ENCODE data around the gene PRLR.
"Not testable (repeated sequence)": the region's sequence is repeated elsewhere in the genome, so short reads cannot be mapped to it uniquely, and the experiment has no call there.

Gene PRLR

GRCh38 chr5:35230038-35230611, at the start of gene PRLR:
TSS of gene PRLR (minus strand) at chr5:35230487. CDS start at chr5:35089620, 140,867 bp downstream.
- DNase-seq: peak; percentile 21

DNA sequence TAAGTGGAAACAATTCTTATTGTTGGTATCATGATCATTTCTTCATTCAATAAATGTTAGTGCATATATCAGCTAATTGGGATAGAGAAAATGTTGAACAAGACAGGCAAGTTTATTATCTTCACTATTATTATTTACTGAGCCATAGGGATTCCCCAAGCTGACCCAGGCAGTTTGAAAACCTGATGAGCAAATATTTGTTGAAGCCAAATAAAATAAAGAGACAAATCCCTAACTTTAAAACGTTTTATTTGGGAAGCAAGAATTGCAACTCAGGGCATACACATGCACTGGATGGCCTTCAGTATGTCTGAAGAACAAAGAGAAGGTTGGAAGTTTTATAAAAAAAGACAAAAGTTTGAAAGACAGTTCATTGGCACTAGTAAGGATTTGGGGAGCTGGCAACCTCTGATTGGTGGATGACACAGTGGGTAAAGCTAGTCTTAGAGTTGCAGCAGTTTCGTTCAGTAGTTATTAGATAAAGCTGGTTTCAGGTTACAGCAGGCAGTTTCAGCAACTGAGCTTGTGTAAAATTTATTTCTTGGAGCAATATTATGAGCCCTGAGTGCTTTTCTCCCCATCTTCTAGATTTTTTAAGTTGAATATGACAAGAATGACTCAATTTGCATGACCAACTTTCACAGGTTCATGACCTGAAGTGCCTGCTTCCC, 44.7 kb upstream of the PRLR start:
- no peak for DNase-seq

- no peak for DNase-seq
Observed at GRCh38 chr5:35269006-35269405, 38.7 kb upstream of the PRLR start.

GRCh38 chr5:35266276-35266675, 36.0 kb upstream of the PRLR start:
- DNase-seq: no peak

DNA sequence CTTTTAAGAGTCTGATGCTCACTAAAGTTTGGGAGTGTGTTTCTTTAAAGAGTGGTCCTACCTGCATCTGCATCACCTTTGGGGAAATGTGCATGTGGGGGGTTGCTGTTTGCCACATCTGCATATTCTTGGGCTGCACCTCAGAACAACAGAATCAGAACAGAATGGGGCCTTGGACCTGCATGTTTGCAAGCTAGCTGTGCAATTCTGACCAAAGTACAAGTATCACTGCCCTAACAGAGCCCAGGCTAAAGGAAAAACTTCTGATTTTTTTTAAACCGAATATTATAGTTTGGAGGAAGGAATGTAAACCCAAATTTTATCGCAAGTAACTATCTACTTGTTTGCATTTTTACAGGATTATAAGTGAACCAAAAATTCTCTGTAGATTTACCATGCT, 34.2 kb upstream of the PRLR start:
- no peak for DNase-seq

- no peak for DNase-seq
Observed at GRCh38 chr5:35263266-35263877, 33.1 kb upstream of the PRLR start.

DNA sequence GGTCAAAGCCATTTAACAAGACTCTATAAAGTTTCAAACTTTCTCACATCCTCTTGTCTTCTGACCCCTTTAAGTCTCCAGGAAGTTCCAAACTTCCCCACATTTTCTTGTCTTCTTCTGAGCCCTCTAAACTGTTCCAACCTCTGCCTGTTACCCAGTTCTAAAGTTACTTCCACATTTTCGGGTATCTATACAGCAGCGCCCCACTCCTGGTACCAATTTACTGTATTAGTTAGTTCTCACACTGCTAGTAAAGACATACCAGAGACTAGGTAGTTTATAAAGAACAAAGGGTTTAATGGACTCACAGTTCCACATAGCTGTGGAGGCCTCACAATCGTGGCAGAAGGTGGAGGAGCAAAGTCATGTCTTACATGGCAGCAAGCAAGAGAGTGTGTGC, 23.3 kb upstream of the PRLR start:
- no peak for DNase-seq

DNA sequence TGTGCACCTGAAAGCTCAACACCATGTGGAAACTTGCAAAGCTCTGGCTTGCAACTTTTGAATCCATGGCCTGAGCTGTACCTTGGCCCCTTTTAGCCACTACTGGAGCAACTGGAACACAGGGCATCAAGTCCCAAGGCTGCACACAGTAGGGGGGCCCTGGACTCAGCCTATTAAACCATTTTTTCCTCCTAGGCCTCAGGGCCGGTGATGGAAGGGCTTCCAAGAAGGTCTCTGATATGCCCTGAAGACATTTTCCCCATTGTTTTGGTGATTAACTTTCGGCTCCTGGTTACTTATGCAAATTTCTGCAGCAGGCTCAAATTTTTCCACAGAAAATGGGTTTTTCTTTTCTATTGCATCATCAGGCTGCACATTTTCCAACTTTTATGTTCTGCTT, 22.7 kb upstream of the PRLR start:
- DNase-seq: no peak

- DNase-seq: no peak
Observed at GRCh38 chr5:35248843-35249780, 18.8 kb upstream of the PRLR start.

DNA sequence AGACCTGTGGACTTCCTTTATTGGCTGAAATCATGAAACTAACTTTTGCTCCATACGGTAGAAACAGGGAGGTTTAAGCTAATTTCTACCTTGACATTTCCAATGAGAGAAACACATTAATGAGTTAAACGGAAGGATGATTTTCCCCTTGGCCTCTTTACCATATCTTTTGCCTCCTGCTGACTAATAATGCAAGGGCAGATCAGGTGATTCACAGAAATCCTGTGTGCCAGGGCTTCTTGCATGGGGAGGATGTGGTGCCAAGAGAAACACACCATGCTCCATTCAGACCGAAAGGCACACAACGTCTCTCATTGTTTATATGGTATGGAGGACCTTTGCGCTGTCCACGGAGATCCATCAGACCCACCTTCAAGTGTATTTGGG, 17.4 kb upstream of the PRLR start:
- no peak for DNase-seq

DNA sequence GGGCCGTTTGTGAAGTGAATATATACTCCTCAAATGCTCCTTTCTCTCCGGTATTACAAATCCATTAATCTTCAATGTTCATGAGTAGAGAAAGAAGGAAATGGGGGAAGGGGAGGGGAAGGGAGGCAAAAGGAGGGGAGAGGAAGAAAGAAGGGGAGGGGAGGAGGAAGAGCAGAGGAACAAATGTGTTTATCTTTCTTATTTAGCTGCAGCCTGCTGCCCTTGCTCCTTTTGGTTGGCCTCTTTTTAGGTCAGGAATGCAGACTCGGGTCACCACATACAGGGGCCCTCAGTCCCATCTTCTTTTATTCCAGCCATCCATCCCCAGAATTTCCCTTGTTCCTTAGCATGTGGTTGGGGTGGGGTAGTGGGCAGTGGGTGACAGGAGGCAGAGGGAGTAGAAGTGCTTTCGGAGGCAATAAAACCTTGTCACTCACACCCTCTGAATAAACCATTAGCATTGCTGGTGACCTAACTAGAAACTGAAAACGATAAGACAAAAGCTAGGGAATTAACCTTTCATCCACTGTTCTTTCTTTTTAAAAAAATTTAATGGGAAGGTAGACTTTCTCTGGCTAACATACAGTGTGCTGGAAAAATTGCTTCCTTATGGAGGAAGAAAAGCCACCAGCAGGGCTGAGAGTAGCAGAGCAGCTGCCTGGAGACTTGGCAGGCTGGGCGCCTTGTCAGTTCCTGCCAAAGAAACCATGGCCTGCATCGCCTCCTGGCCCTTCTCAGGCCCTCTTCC, 16.8 kb upstream of the PRLR start:
- no peak for DNase-seq

- no peak for DNase-seq
Observed at GRCh38 chr5:35246411-35246810, 16.1 kb upstream of the PRLR start.

DNA sequence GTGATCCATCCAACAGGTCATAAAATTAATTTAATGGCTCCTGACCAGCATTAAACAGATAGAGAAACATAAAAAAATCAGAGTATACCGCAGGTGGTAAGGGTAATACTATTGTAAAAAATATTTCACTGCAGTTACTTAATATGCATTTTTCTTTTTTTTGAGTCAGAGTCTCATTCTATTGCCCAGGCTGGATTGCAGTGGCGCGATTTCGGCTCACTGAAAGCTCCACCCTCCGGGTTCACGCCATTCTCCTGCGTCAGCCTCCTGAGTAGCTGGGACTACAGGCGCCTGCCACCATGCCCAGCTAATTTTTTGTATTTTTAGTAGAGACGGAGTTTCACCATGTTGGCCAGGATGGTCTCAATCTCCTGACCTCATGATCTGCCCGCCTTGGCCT, 15.1 kb upstream of the PRLR start:
- not testable (repeated sequence) for DNase-seq

GRCh38 chr5:35244171-35244570, 13.9 kb upstream of the PRLR start:
- DNase-seq: no peak

DNA sequence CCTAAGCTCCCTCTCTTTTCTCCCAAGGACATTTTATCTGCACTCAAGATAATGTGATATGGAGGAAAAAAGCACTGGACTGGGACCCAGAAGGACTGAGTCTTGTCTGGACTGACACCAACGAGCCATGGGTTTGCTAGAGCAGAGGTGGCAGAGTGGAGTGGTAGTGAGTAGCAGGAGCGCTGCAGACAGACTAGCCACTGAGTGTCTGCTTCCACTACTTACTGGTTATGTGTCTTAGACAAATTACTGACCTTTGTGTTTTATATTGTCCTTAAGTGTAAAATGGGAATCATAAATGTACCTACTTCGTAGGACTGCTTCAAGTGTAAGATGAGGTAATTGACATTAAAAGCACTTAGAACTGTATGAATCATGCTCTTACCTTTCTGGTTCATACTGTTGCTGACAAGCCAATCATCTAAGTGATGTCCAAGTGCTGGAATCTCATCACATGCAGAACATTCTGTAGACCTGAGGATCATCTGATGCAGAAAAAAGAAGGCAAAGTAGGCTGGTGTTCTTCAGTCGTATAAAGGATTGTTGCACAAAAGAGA, 12.5 kb upstream of the PRLR start:
- DNase-seq: no peak

DNA sequence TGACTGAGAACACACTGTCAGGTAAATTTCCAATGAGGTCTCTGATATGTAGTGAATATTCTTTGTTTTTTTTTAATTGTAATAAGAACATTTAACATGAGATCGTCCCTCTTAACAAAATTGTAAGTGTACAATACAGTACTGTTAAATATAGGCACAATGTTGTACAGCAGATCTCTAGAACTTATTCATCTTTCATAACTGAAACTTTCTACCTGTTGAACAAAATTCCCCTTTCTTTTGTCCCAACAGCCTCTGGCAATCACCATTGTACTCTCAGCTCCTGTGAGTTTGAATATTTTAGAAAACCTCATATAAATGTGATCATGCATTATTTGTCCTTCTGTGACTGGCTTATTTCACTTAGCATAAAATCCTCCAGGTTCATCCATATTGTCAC, 10.6 kb upstream of the PRLR start:
- DNase-seq: no peak

- no peak for DNase-seq
Observed at GRCh38 chr5:35239911-35240610, 9.8 kb upstream of the PRLR start.

DNA sequence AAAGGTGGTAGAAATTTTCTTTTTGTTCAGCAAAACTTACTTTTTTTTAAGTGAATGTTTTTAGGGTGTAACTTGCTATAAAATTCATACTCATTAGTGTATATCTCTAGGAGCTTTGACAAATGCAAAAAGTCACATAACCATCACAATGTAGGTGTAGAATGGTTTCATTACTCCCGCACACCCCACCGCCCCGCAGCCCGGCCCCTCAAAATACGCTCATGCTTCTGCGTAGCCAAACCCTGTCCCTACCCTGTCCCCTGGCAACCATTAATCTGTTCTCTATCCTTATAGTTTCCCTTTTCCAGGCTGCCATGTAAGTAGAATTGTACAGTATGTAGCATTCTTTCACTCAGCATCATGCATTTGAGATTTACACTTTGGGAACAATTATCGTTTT, 9.2 kb upstream of the PRLR start:
- no peak for DNase-seq

GRCh38 chr5:35237580-35238376, 7.5 kb upstream of the PRLR start:
- DNase-seq: no peak

GRCh38 chr5:35236770-35237169, 6.5 kb upstream of the PRLR start:
- no peak for DNase-seq

DNA sequence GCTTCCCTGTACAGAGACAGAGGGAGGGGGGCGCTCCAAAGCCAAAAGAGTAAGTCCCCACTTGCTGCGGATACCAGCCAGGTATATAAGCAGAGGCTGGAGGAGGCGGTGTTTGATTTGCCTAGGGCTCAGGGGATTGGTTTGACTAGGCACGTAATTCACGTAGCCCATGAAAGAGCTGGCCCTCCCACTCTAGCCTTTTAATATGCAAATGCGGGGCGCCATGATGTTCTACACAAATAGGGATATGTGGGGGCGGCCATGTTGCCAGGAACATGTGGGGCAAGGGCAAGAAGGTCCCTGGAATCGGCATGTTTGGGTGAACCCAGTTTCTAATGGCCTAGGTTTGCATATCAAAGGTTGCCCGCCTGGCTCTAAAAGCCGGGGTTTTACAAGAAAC, 3.3 kb upstream of the PRLR start:
- no peak for DNase-seq

Measured in 8988T (cell line).